GM12865 (cell line): Measurements from ENCODE around the gene BATF.
A peak's percentile ranks its signal among the peaks of the same experiment; 100 is the strongest.

Experiments
- DNase-seq: peaks from one replicate; pipeline ENCODE4 v3.0.0; 2010; ENCODE audit warnings: low read depth
- H3K4me3 ChIP-seq: 2 replicates; pipeline ENCODE4 v1.5.1; 2011; ENCODE audit warnings: mild to moderate bottlenecking, low read depth, low read length, control low read depth
- TF ChIP-seq, protein P1 (sequence below): IDR thresholded peaks from 2 replicates; pipeline ENCODE4 v1.5.1; 2011; ENCODE audit warnings: low read length, control low read depth, low read depth, inconsistent platforms; ENCODE audit not compliant: insufficient read depth; ENCODE audit errors: missing control alignments

Gene BATF

DNA sequence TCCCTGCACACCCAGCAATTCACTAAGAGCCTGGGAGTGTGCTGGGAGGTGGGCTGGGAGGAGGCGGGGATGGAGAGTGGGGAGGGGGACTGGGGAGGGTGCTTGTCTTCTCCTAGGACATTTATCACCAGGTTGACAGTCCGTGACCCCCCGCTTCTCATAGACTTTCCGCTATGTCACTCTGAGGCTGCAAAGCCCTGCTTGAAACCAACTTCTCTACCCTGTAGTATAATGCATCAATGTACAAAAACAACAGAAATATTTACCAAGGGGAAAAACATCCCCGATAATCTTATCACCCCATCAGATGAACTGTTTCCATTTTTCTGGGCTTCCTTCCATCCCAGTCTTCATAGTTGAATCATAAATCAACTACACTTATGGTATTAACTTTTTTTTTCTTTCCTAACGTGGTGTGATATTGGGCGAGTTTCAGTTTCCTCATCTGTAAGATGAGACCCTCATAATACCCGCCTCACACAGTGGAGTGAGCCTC, 28.6 kb upstream of the BATF start:
- H3K4me3 ChIP-seq: no peak overlapping the region
- DNase-seq: no peak
- TF ChIP-seq, protein P1, sequence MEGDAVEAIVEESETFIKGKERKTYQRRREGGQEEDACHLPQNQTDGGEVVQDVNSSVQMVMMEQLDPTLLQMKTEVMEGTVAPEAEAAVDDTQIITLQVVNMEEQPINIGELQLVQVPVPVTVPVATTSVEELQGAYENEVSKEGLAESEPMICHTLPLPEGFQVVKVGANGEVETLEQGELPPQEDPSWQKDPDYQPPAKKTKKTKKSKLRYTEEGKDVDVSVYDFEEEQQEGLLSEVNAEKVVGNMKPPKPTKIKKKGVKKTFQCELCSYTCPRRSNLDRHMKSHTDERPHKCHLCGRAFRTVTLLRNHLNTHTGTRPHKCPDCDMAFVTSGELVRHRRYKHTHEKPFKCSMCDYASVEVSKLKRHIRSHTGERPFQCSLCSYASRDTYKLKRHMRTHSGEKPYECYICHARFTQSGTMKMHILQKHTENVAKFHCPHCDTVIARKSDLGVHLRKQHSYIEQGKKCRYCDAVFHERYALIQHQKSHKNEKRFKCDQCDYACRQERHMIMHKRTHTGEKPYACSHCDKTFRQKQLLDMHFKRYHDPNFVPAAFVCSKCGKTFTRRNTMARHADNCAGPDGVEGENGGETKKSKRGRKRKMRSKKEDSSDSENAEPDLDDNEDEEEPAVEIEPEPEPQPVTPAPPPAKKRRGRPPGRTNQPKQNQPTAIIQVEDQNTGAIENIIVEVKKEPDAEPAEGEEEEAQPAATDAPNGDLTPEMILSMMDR: no peak

DNA sequence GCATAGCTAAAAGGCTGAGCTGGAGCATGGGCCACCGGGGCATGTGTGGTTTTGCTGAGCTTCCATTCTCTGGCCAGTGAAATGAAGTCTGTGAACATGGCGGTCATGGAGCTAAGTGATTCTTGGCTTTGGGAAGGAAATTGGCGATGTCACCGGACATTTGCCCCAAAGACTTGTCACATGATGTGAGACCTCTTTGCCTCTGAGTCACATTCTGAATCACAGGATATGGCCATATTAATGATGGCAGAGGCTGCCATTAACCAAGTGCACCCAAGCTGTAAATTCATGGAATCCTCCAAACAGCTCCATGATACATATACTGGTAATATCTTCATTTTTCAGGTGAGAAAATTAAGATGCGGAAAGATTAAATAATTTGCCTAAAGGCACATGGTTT, 27.4 kb upstream of the BATF start:
- TF ChIP-seq, protein P1: no peak
- no peak overlapping the region for H3K4me3 ChIP-seq
- no peak for DNase-seq

DNA sequence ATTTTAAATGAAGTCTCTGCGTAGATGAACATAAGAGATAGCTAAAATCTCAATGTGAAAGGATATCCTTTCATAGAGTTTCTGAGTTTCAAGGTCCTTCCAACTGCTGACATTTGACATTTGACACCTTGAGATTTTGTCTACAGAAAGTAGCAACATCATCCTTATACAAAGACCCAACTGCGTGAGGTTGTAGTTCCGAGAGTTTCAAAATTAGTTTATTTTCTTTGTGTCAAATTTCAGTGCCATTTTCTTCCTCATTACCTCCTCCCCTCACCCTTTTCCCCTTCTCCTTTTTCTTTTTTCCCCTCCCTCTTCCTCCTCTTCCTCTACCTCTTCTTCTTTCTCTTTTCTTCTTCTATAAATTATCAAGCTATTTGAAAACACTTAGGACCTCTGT, 26.9 kb upstream of the BATF start:
- TF ChIP-seq, protein P1: no peak
- no peak overlapping the region for H3K4me3 ChIP-seq
- peak; percentile 65 for DNase-seq

DNA sequence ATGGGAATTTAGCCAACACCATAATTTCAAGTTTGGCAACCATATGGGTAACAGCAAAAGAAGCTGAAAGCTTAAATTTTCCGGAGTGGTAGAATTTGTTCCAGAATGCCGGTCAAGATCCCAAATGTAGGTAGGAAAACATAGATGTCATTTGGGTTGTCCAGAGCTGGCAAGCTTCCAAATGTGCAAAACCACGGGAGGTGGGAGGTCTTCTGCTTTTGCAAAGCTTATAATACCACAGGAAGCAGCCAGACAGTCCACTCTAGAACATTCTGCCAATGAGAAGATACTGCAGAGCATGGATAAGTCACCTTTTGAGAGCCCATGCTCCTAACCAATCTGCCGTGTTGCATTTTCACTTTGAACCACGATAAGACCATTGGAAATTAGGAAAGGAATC, 26.4 kb upstream of the BATF start:
- H3K4me3 ChIP-seq: no peak overlapping the region
- TF ChIP-seq, protein P1: no peak
- DNase-seq: no peak

DNA sequence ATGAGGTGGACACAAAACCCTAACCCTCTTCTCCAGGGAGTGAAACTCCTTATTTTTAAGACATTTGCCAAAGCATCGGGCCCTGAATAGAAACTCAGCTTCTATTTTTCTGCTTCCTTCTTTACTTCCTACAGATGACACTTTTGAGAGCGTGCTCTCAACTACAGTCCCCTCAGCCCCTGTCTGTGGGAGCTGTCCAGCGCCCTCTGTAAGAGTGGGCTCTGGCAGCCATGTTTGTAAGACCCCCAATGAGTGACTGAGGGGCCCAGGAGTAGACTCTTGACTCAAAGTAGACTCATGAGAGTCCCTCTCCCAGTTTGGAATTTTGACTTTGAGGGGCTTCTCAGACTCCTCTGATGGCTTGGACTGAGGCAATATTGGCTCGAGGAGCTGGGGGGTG, 25.5 kb upstream of the BATF start:
- H3K4me3 ChIP-seq: no peak overlapping the region
- no peak for DNase-seq
- TF ChIP-seq, protein P1: no peak

DNA sequence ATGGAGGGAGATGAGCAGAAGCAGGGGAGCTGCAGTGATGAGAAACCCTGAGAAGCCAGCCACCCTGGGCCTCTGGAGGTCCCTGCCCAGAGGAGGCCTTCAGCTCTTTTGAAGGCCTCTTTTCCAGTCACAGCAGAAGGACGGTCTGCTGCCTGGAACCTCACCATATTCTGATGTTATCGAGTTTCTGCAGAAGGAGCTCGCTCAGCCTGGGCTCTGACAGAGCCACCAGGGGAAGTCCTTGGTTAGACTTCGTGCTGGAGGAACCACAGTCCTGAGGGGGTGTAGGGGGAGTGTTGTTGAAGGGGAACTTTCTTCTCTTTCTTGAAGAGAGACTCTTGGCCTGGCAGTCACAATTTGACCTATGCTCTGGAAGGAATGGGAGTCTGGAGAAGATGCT, 25.1 kb upstream of the BATF start:
- peak overlapping the region; percentile 35 for H3K4me3 ChIP-seq
- TF ChIP-seq, protein P1: no peak
- DNase-seq: peak; percentile 75

DNA sequence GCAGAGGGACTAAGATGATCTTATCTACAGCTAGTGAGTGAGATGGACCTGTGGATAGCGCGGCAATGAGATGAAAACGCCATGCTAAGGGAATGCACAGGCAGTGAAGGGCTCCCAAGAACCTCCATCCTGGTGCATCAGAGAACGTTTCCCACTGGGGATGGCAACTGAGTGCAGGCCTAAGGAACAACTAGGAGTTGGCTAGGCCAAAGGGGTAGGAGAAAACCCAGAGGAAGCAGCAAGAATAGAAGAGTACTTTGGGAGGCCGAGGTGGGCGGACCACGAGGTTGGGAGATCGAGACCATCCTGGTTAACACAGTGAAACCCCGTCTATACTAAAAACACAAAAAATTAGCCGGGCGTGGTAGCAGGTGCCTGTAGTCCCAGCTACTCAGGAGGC, 24.6 kb upstream of the BATF start:
- TF ChIP-seq, protein P1: no peak
- H3K4me3 ChIP-seq: peak overlapping the region; percentile 35

More for the DNA sequence above, 24.6 kb upstream of the BATF start:
- no peak for DNase-seq
